ENCODE measurements around the gene MOV10L1. TPM values are rescaled to one million over a fixed set of nuclear protein-coding genes. Genes with fewer than 3 reads are reported as not detected.

MOV10L1 gene
- total and polyA plus RNA-seq, 9 of the 15 experiments (the other 6 are each of a cell fraction or from before 2014, with no cell fraction given): 0.06 to 0.43 (median 0.15) TPM

- TF ChIP-seq TFE3 (CRISPR knock-in tag; IDR thresholded peaks at IDR 0.05): no peak
These were observed 48.2 kb downstream of the MOV10L1 start (continued) for GRCh38 chr22:50138041-50138440.

GRCh38 chr22:50138988-50139387 lies 49.2 kb downstream of the MOV10L1 start:
- POLR2A ChIA-PET: no interaction called here
- Histone ChIP-seq H3K4me1 (replicated peaks in 1 of 2; ENCODE audit: control insufficient read depth in 2 of 2, insufficient read depth in 2 of 2, low read length in 2 of 2) (peaks cover 6 to 11% of the 10 kb centered on the region in 2 experiments; a peak in 4 of 5 replicates), H3K4me3 (no peak overlapping the region), H2AFZ (ENCODE audit: low read depth, low read length) (no peak overlapping the region), H3K27ac (ENCODE audit: extremely low read depth, low read depth, low read length) (no peak overlapping the region), H3K9ac (ENCODE audit: insufficient read depth in 1 of 2, low read depth in 2 of 2, low read length in 2 of 2) (no peak overlapping the region), H3K9me3 (replicated peaks; ENCODE audit: control insufficient read depth, insufficient read depth, low read depth, low read length) (no peaks in the 10 kb centered on the region), H4K20me1 (replicated peaks; ENCODE audit: control insufficient read depth, insufficient read depth, low read length) (no peaks in the 10 kb centered on the region), H3K36me3 (ENCODE audit: control insufficient read depth, insufficient read depth, low read length) (no peaks in the 10 kb centered on the region), H3K4me2 (ENCODE audit: insufficient read depth, low read length) (no peak overlapping the region), H3K27me3 (ENCODE audit: control insufficient read depth in 2 of 2, insufficient read depth in 2 of 2, low read length in 2 of 2) (no peaks in the 10 kb centered on the region), H3K9me1 (ENCODE audit: control insufficient read depth, insufficient read depth, low read length) (no peaks in the 10 kb centered on the region), H3K79me2 (ENCODE audit: control insufficient read depth, insufficient read depth, low read length) (no peaks in the 10 kb centered on the region)
- BruUV-seq (replicated peaks): no TSS peak
- 77% methylated on average over 5 of the region's 9 CpGs for WGBS (ENCODE audit: insufficient coverage, low coverage, missing lambda C conversion rate)
- FAIRE-seq: no peak
- ATAC-seq: no peak
- in situ Hi-C loops (cut with MboI) (no loop called here), intact Hi-C loops (cut with micrococcal nuclease) (no loop called here)
- no peak for DNase-seq (ENCODE audit: extremely low read depth in 1 of 4, low spot score in 3 of 4)
- CTCF ChIA-PET (ENCODE audit: low intra/inter-chr PET ratio): no interaction called here
- TF ChIP-seq DDX20 (tag; IDR thresholded peaks at IDR 0.05; ENCODE audit: low read depth) (no peak), ZNF347 (CRISPR knock-in tag; IDR thresholded peaks at IDR 0.05; ENCODE audit: low read depth) (no peak), AFF4 (CRISPR knock-in tag; IDR thresholded peaks at IDR 0.05) (no peak), ZBTB40 (IDR thresholded peaks at IDR 0.05) (no peak), ZBTB40 (CRISPR knock-in tag; IDR thresholded peaks at IDR 0.05) (no peak)

Data from K562 (cell line).